Activated CD4-positive, alpha-beta memory T cell treated with anti-CD3 and anti-CD28 coated beads for 36 hours (primary cell): ENCODE data around the gene MCHR1. TPM values are rescaled to one million over a fixed set of nuclear protein-coding genes. Genes with fewer than 3 reads are reported as not detected.
"Not testable (repeated sequence)": the region's sequence is repeated elsewhere in the genome, so short reads cannot be mapped to it uniquely, and the experiment has no call there.

Experiments
- CTCF ChIA-PET: fragments of 350-600 bp; sonication (Branson Sonifier 250); formaldehyde crosslinking; loops from one replicate; lab custom pipeline; 2021; ENCODE audit warnings: antibody characterized with exemption, inconsistent platforms; lab: Charles Lee
- POLR2A ChIA-PET: fragments of 350-600 bp; sonication (Branson Sonifier 250); formaldehyde crosslinking; loops from one replicate; lab custom pipeline; 2021; ENCODE audit warnings: antibody characterized with exemption; lab: Charles Lee
- DNase-seq: peaks from one replicate; pipeline ENCODE4 v3.0.0-alpha.2; 2020
- H3K27ac Mint-ChIP-seq: one replicate; pipeline ENCODE4 v1.8.0; 2021; ENCODE audit warnings: mixed read lengths
- H3K27me3 Mint-ChIP-seq: one replicate; pipeline ENCODE4 v1.8.0; 2021; ENCODE audit warnings: mixed read lengths
- H3K36me3 Mint-ChIP-seq: one replicate; pipeline ENCODE4 v1.8.0; 2021; ENCODE audit warnings: mixed read lengths
- H3K4me1 Mint-ChIP-seq: one replicate; pipeline ENCODE4 v1.8.0; 2021; ENCODE audit warnings: low read depth, mixed read lengths
- H3K4me3 Mint-ChIP-seq: one replicate; pipeline ENCODE4 v1.8.0; 2021; ENCODE audit warnings: mild to moderate bottlenecking, mixed read lengths
- H3K9me3 Mint-ChIP-seq: one replicate; pipeline ENCODE4 v1.8.0; 2021; ENCODE audit warnings: mixed read lengths
- intact Hi-C: fragments of 100-400 bp; cut with micrococcal nuclease; formaldehyde crosslinking; loops from one replicate; pipeline ENCODE4 v1.15.1; 2023
- total RNA-seq, 2 experiments: library from RNA; stranded (reverse); gene quantifications; one replicate each; pipeline ENCODE4 v1.2.3, GENCODE V29; 2021

MCHR1 gene
- total RNA-seq, 2 experiments from 2014 or later = not detected

- Mint-ChIP-seq H3K27me3 (no peaks in the 10 kb centered on the region), H3K36me3 (no peaks in the 10 kb centered on the region), H3K4me1 (no peaks in the 10 kb centered on the region), H3K9me3 (no peaks in the 10 kb centered on the region), H3K4me3 (no peak overlapping the region), H3K27ac (no peak overlapping the region)
- DNase-seq = no peak
- CTCF ChIA-PET = no interaction called here
- intact Hi-C loops = no loop called here
- POLR2A ChIA-PET = no interaction called here
Observed at GRCh38 chr22:40660730-40661129, 18.6 kb upstream of the MCHR1 start.

- ChIA-PET POLR2A (interaction anchor here (1.3 kb wide), 1 partner anchor 9 kb away, joined by 3 read pairs; no protein-coding TSS in a partner anchor), CTCF (interaction anchor here (1.0 to 1.1 kb wide), 2 partner anchors 225 to 261 kb away, joined by 3 read pairs; no protein-coding TSS in a partner anchor)
- H3K4me3 Mint-ChIP-seq = no peak overlapping the region
- no peak for DNase-seq
- H3K27me3 Mint-ChIP-seq = no peaks in the 10 kb centered on the region
- intact Hi-C loops = no loop called here
- H3K27ac Mint-ChIP-seq = no peak overlapping the region
- H3K9me3 Mint-ChIP-seq = no peaks in the 10 kb centered on the region
- no peaks in the 10 kb centered on the region for H3K36me3 Mint-ChIP-seq
- no peaks in the 10 kb centered on the region for H3K4me1 Mint-ChIP-seq
Observed at GRCh38 chr22:40661671-40662070, 17.6 kb upstream of the MCHR1 start.

- DNase-seq = no peak
- Mint-ChIP-seq H3K9me3 (no peaks in the 10 kb centered on the region), H3K4me1 (peaks cover 23% of the 10 kb centered on the region), H3K4me3 (no peak overlapping the region), H3K36me3 (no peaks in the 10 kb centered on the region), H3K27me3 (no peaks in the 10 kb centered on the region), H3K27ac (no peak overlapping the region)
- ChIA-PET CTCF (no interaction called here), POLR2A (no interaction called here)
- intact Hi-C loops = no loop called here
Observed at GRCh38 chr22:40665312-40665711, 14.0 kb upstream of the MCHR1 start.

GRCh38 chr22:40666151-40666848 lies 13.0 kb upstream of the MCHR1 start:
- no peaks in the 10 kb centered on the region for H3K27me3 Mint-ChIP-seq
- intact Hi-C loops = no loop called here
- no peaks in the 10 kb centered on the region for H3K36me3 Mint-ChIP-seq
- H3K9me3 Mint-ChIP-seq = no peaks in the 10 kb centered on the region
- ChIA-PET CTCF (interaction anchor here (0.6 to 0.7 kb wide), 2 partner anchors 60 to 109 kb away, joined by 3 to 5 read pairs; no protein-coding TSS in a partner anchor), POLR2A (no interaction called here)
- no peak overlapping the region for H3K27ac Mint-ChIP-seq
- peaks cover 23% of the 10 kb centered on the region for H3K4me1 Mint-ChIP-seq
- no peak overlapping the region for H3K4me3 Mint-ChIP-seq
- no peak for DNase-seq

- Mint-ChIP-seq H3K4me3 (peak overlapping the region; percentile 6), H3K9me3 (no peaks in the 10 kb centered on the region), H3K4me1 (peaks cover 23% of the 10 kb centered on the region), H3K36me3 (no peaks in the 10 kb centered on the region), H3K27ac (peak overlapping the region; percentile 81), H3K27me3 (no peaks in the 10 kb centered on the region)
- POLR2A ChIA-PET = interaction anchor here (1.2 kb wide), 1 partner anchor 189 kb away, joined by 3 read pairs; no protein-coding TSS in a partner anchor
- peak; percentile 45 for DNase-seq
- intact Hi-C loops = loop anchor here (1.0 to 2.0 kb wide), 2 partner anchors 14 to 16 kb away; no protein-coding TSS in a partner anchor
- CTCF ChIA-PET = interaction anchor here (1.0 to 1.2 kb wide), 3 partner anchors 14 to 231 kb away, joined by 4 to 6 read pairs (median 4); no protein-coding TSS in a partner anchor
Observed at GRCh38 chr22:40668611-40669411, 10.5 kb upstream of the MCHR1 start.

GRCh38 chr22:40670058-40670457 lies 9.2 kb upstream of the MCHR1 start:
- H3K27me3 Mint-ChIP-seq = no peaks in the 10 kb centered on the region
- ChIA-PET CTCF (interaction anchor here (0.6 to 1.2 kb wide), 3 partner anchors 13 to 90 kb away, joined by 3 to 6 read pairs (median 4); no protein-coding TSS in a partner anchor), POLR2A (interaction anchor here (0.7 to 1.2 kb wide), 3 partner anchors 41 to 188 kb away, joined by 3 read pairs; no protein-coding TSS in a partner anchor)
- no peak overlapping the region for H3K4me3 Mint-ChIP-seq
- intact Hi-C loops = no loop called here
- DNase-seq = no peak
- peak overlapping the region; percentile 81 for H3K27ac Mint-ChIP-seq
- H3K9me3 Mint-ChIP-seq = no peaks in the 10 kb centered on the region
- no peaks in the 10 kb centered on the region for H3K36me3 Mint-ChIP-seq
- peaks cover 23% of the 10 kb centered on the region for H3K4me1 Mint-ChIP-seq

DNA sequence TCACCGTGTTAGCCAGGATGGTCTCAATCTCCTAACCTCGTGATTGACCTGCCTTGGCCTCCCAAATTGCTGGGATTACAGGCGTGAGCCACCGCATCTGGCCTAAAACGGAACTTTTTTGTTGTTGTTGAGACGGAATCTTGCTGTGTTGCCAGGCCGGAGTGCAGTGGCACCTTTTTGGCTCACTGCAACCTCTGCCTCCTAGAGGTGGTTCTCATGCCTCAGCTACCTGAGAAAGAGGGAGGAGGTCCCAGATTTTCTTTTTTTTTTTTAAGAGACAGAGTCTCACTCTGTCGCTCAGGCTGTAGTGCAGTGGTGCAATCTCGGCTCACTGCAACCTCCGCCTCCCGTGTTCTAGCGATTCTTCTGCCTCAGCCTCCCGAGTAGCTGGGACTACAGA lies 7.9 kb upstream of the MCHR1 start:
- POLR2A ChIA-PET = interaction anchor here (0.6 kb wide), 1 partner anchor 46 kb away, joined by 4 read pairs; no protein-coding TSS in a partner anchor
- peaks cover 23% of the 10 kb centered on the region for H3K4me1 Mint-ChIP-seq
- no peaks in the 10 kb centered on the region for H3K9me3 Mint-ChIP-seq
- CTCF ChIA-PET = interaction anchor here (0.6 kb wide), 1 partner anchor 276 kb away, joined by 3 read pairs; no protein-coding TSS in a partner anchor
- H3K27me3 Mint-ChIP-seq = no peaks in the 10 kb centered on the region
- no peak overlapping the region for H3K4me3 Mint-ChIP-seq
- no peak overlapping the region for H3K27ac Mint-ChIP-seq
- no peaks in the 10 kb centered on the region for H3K36me3 Mint-ChIP-seq
- intact Hi-C loops = no loop called here
- no peak for DNase-seq

GRCh38 chr22:40671796-40672360 lies 7.4 kb upstream of the MCHR1 start:
- Mint-ChIP-seq H3K4me1 (peaks cover 23% of the 10 kb centered on the region), H3K27me3 (no peaks in the 10 kb centered on the region), H3K4me3 (no peak overlapping the region), H3K36me3 (no peaks in the 10 kb centered on the region), H3K27ac (no peak overlapping the region), H3K9me3 (no peaks in the 10 kb centered on the region)
- DNase-seq = no peak
- ChIA-PET CTCF (no interaction called here), POLR2A (interaction anchor here (0.5 kb wide), 1 partner anchor 22 kb away, joined by 3 read pairs; no protein-coding TSS in a partner anchor)
- intact Hi-C loops = no loop called here

DNA sequence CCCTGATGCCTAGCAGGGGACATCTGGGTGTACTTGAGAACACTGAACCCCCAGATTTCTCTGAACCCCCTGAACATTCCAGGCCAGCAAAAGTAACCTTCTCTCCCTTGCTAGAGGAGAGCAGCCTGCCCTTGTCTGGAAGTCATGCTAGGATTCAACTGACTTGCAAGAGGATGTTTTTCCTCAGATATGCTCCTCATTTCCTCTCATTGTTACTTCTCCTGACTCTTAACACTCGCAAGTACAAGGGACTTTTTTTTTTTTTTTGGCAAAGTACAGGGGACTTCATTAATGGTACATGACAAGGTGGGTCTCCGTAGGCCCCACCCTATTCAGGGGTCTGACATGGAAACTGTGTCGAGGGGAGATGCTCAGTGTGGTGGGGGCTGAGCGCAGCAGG lies 6.3 kb upstream of the MCHR1 start:
- Mint-ChIP-seq H3K4me1 (peaks cover 20% of the 10 kb centered on the region), H3K9me3 (no peaks in the 10 kb centered on the region), H3K27ac (no peak overlapping the region), H3K27me3 (no peaks in the 10 kb centered on the region), H3K36me3 (no peaks in the 10 kb centered on the region), H3K4me3 (no peak overlapping the region)
- ChIA-PET CTCF (interaction anchor here (1.8 kb wide), 1 partner anchor 10 kb away, joined by 7 read pairs; no protein-coding TSS in a partner anchor), POLR2A (no interaction called here)
- intact Hi-C loops = no loop called here
- no peak for DNase-seq

GRCh38 chr22:40674274-40674673 lies 5.0 kb upstream of the MCHR1 start:
- Mint-ChIP-seq H3K36me3 (no peaks in the 10 kb centered on the region), H3K4me1 (peaks cover 10% of the 10 kb centered on the region), H3K27me3 (peaks cover 1% of the 10 kb centered on the region), H3K27ac (no peak overlapping the region), H3K9me3 (no peaks in the 10 kb centered on the region), H3K4me3 (no peak overlapping the region)
- no peak for DNase-seq
- ChIA-PET POLR2A (no interaction called here), CTCF (interaction anchor here (0.9 to 1.8 kb wide), 3 partner anchors 9 to 237 kb away, joined by 3 to 7 read pairs (median 3); no protein-coding TSS in a partner anchor)
- intact Hi-C loops = no loop called here

DNA sequence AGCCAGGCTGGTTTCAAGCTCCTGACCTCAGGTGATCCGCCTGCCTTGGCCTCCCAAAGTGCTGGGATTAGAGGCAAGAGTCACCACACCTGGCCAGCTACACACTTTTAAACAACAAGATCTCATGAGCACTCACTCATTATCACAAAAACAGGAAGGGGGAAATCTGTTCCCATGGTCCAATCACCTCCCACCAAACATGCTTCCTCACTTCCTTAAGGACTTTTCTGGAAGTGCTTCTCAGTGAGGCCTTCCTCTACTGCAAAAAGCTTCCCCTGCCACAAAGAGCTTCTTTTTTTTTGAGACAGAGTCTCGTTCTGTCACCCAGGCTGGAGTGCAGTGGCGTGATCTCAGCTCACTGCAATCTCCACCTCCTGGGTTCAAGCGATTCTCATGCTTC lies 3.1 kb upstream of the MCHR1 start:
- POLR2A ChIA-PET, H3K4me3 Mint-ChIP-seq, H3K27ac Mint-ChIP-seq, intact Hi-C loops, DNase-seq, H3K9me3 Mint-ChIP-seq, H3K36me3 Mint-ChIP-seq, H3K4me1 Mint-ChIP-seq: not testable (repeated sequence)
- H3K27me3 Mint-ChIP-seq = peaks cover 16% of the 10 kb centered on the region
- CTCF ChIA-PET = interaction anchor here (0.7 kb wide), 1 partner anchor 185 kb away, joined by 3 read pairs; no protein-coding TSS in a partner anchor
